Left renal cortex interstitium (tissue), 4 donors: ENCODE measurements around the gene IL1RL1. TPM values are rescaled to one million over a fixed set of nuclear protein-coding genes. Genes with fewer than 3 reads are reported as not detected.

Experiments
- DNase-seq, 4 donors: peaks; one replicate each; pipeline ENCODE4 v3.0.0-alpha.2; 2013; ENCODE audit warnings: low read depth in 4 of 4, low spot score in 2 of 4, missing footprints in 1 of 4
- polyA plus RNA-seq, 4 donors: library from polyadenylated mRNA; unstranded; fragments of 120-200 nt; gene quantifications; one replicate each; pipeline ENCODE4 v1.2.1, GENCODE V29; 2013; ENCODE audit not compliant: insufficient read length in 4 of 4

IL1RL1 gene
- polyA plus RNA-seq, 4 donors: 0.21 to 0.55 (median 0.41) TPM

GRCh38 chr2:102334486-102334885 is 23.1 kb downstream of the IL1RL1 start:
- no peak for DNase-seq

- DNase-seq: no peak
Observed at GRCh38 chr2:102335871-102336366, 24.6 kb downstream of the IL1RL1 start.

- DNase-seq: no peak
Observed at GRCh38 chr2:102336502-102336945, 25.2 kb downstream of the IL1RL1 start.

GRCh38 chr2:102337012-102337411 is 25.6 kb downstream of the IL1RL1 start:
- no peak for DNase-seq

DNA sequence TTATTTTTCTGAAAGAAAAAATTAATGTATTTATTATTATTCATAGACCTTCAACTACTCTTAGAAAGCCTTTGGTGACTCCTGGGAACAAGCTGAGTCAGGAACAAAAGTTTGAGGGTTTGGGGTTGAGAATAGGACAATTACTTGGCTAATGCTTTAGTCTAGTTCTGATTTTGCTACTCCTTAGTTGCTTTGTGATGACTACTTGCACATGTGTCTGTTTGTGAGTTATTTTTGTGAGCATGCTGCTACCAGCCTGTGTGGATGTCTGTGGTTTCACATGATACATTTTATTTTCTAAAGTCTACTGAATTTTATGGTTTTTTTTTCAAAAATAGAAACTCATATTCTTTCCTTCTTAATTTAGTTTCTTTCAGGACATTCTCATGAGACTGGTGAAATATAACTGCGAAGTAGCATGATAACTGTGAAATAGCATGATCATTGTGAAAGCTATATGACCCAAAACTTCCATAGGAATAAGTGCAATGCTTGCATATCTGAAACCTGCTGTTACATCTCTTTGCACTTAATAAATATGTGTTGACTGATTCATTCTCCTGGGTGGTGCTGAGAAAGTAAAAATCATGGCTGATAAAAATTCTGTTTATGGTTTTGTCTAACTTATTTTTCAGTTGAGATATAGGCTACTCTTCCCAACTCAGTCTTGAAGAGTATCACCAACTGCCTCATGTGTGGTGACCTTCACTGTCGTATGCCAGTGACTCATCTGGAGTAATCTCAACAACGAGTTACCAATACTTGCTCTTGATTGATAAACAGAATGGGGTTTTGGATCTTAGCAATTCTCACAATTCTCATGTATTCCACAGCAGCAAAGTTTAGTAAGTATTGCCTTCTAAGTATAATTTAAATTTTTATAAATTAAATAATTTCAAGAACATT is 26.4 kb downstream of the IL1RL1 start:
- DNase-seq: no peak

- no peak for DNase-seq
Observed at GRCh38 chr2:102340778-102341177, 29.4 kb downstream of the IL1RL1 start.

- no peak for DNase-seq
Observed at GRCh38 chr2:102342888-102343287, 31.5 kb downstream of the IL1RL1 start.

DNA sequence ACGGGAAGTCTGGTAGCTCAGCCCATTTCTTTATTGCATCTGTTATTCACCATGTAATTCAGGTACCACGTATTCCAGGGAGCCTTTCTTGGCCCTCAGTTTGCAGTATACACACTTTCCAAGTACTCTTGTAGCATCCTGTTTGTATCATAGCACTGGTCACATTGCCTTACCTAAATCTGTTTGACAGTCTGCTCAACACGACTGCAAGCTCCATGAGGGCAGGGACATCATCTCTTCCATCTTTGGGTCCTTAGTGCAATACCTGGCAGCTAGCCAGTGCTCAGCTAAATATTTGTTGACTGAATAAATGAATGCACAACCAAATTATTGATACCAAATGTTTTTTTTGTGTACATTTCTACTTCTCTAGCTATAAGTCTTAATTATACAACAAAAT is 33.0 kb downstream of the IL1RL1 start:
- no peak for DNase-seq

- DNase-seq: no peak
Observed at GRCh38 chr2:102345329-102345920, 34.1 kb downstream of the IL1RL1 start.

DNA sequence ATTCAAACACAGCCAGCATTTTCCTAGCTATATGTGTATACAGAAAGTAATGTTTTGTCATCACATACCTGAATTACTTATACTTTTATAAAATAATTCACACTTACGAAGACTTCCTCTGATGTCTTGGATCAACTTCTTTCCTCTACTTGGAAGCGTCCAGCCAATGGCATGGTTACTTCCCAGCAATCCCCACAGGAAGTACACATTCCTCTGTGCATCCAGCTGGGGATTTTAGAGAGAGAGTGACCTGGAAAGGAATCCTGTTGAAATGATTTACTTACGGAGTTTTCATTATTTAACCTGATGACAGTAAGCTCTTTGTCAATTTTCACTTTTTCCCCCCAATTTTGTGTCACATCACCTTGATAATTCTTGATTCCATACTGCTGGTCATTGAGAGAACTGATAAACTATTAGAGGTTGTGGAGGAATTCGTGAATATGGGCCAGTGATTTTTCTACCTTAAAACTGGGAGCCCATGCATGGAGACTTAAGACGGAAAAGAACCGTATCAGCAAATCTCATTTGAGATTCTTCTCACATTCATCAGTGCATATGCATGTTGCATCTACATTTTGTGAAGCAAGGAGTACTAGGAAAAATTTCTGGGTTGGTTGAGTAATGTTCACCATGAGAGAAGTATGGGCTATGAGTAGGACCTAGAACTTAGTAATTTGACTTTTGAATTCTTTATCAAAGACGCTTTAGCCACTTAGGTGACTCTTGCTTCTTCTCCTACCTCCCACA is 35.2 kb downstream of the IL1RL1 start:
- DNase-seq: no peak

- DNase-seq: no peak
Observed at GRCh38 chr2:102350137-102350793, 38.9 kb downstream of the IL1RL1 start.

DNA sequence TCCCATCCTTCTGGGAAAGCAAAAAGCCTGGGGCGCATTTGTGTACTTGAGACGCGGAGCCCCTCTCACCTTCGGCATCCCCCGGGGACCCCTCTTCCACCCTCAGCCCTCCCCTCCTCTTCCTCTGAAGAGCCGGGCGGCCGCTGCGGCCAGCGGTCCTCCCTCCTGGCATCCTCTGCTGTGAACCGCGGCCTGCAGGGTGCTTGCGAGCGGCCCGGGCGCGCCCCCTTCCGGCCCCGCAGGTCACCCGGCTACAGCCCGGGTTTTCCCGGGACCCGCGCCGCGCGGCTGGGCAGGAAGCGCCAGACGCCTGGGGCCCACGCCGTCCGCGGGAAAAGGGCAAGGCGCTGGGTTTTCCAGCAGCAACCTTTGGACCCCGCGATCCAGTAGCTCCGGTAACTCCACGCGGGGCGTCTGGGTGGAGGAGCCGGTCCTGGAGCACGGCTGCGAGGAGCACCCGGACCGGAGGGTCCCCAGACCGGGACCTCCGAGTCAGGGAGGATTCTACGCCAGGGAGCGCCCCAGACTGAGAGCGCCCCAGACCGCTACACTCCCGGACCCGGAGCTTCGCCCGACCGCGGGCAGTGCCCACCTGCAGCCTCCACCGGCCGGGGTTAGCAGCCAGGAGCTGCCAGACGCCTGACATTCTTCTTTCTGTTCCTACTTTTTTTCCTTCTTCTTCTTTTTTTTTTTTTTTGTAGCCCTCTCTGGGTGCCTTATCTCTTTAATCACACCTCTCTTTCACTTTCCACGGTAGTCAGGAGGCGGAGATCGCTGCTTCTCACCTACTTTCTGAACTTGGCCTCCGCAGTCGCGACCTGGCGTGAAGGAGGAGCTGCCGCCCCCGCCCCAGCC is 44.4 kb downstream of the IL1RL1 start, which contains the start of gene IL18R1:
Gene IL18R1 (plus strand): TSS at position 271 of the 855 bp plus-strand sequence. CDS start 6,865 bp downstream, outside the sequence.
- DNase-seq: peak in 3 of 4 donors; percentile 53 to 57 (median 56)

GRCh38 chr2:102356381-102356712 is 45.0 kb downstream of the IL1RL1 start:
- no peak for DNase-seq

- no peak for DNase-seq
Observed at GRCh38 chr2:102356741-102357140, 45.4 kb downstream of the IL1RL1 start.

GRCh38 chr2:102357937-102358336 is 46.6 kb downstream of the IL1RL1 start:
- DNase-seq: no peak

GRCh38 chr2:102358496-102358895 is 47.1 kb downstream of the IL1RL1 start:
- no peak for DNase-seq

DNA sequence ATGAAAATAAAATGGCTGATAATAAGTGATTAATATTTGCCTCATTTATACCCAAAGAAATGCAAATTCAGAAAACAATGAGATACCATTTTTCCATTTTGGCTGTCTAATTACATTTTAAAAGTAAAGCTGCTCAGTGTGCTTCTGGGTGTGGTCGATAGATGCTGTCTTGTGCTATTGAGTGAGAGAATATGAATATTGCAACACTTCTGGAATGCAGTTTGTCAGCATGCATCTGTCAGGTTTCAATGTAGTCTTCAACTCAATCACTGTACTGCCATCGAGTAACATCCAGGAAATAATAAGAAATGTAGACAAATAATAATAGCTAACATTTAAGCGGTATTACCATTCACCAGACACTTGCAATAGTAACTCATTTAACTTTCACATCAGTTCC is 48.2 kb downstream of the IL1RL1 start:
- no peak for DNase-seq

DNA sequence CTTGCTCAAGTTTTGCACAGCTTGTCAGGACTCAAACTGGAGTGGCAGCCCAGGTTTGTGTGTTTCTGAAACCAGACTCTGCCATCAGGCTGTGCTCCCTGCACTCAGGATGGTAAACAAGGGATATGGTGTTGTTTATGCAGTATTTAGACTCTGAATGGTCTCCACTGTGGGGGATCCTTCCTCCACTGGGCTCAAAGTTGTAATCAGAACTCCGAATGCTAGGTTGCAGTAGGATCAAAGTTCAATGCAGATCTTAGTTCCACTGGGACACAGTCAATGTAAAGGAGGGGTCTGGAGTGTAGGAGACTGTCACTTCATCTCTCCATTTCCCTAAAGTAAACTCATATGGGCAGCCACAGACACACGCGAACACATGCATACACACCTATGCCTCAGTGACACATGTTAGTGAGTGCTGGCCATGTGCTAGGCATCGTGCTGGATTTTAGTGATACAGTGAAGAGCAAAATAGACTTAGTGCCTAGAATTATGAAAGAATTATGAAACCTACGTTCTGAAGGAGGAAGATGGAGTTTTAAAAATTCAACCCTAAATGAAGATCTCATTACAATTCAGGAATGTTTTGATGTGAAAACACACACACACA is 50.4 kb downstream of the IL1RL1 start:
- DNase-seq: no peak

DNA sequence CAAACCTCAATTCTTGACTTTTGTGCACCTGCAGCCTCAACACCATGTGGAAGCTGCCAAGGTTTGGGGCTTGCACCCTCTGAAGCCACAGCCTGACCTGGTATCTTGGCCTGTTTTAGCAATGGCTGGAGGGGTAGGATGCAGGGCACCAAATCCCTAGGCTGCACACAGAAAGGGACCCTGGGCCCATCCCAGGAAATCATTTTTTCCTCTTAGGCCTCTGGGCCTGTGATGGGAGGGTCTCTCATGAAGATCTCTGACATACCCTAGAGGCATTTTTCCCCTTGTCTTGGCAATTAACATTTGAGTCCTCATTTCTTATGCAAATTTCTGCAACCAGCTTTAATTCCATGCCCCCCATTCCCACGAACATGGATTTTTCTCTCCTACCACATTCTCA is 54.4 kb downstream of the IL1RL1 start:
- DNase-seq: no peak
